Measurements from ENCODE around the gene IRF2BP2.

IRF2BP2 gene

GRCh38 chr1:234555390-234556024 lies 54.5 kb downstream of the IRF2BP2 start:
- DNase-seq: no peak

- DNase-seq: peak; percentile 45
Observed at GRCh38 chr1:234554698-234555311, 55.2 kb downstream of the IRF2BP2 start.
